ENCODE results near the gene ZBTB3. TPM values are rescaled to one million over a fixed set of nuclear protein-coding genes. Genes with fewer than 3 reads are reported as not detected.
A peak's percentile ranks its signal among the peaks of the same experiment; 100 is the strongest.

Gene ZBTB3
- total RNA-seq, 1 experiment from 2014 or later, result 9.7 TPM

GRCh38 chr11:62788991-62789390 lies 35.0 kb upstream of the ZBTB3 start:
- TF ChIP-seq CTCF (IDR thresholded peaks at IDR 0.05; ENCODE audit: unreplicated experiment), result no peak
- H3K4me3 Mint-ChIP-seq (ENCODE audit: low read depth, unreplicated experiment), result peak overlapping the region; percentile 96
- no peak for DNase-seq
- no peaks in the 10 kb centered on the region for H3K9me3 Mint-ChIP-seq (ENCODE audit: low read depth, unreplicated experiment)
- peak overlapping the region; percentile 77 for H3K27ac Mint-ChIP-seq (ENCODE audit: unreplicated experiment)
- intact Hi-C loops (cut with micrococcal nuclease; ENCODE audit: unreplicated experiment), result loop anchor here (5.0 kb wide), 1 partner anchor 88 kb away; no protein-coding TSS in a partner anchor
- CTCF ChIA-PET, result no interaction called here
- BruUV-seq (replicated peaks), result no TSS peak
- H3K27me3 Mint-ChIP-seq (ENCODE audit: unreplicated experiment), result no peaks in the 10 kb centered on the region
- H3K36me3 Mint-ChIP-seq (ENCODE audit: insufficient read depth, unreplicated experiment), result peaks cover 76% of the 10 kb centered on the region
- H3K4me1 Mint-ChIP-seq (ENCODE audit: low read depth, unreplicated experiment), result peaks cover 24% of the 10 kb centered on the region

- peak; percentile 98 for DNase-seq
- TF ChIP-seq CTCF (IDR thresholded peaks at IDR 0.05; ENCODE audit: unreplicated experiment), result peak; percentile 23
- BruUV-seq (replicated peaks), result no TSS peak
- CTCF ChIA-PET, result interaction anchor here (0.5 to 3.1 kb wide), 21 partner anchors 11 to 166 kb away, joined by 3 to 16 read pairs (median 4); partner anchors contain the start of genes B3GAT3, HNRNPUL2, POLR2G and SLC3A2
- Mint-ChIP-seq H3K4me3 (ENCODE audit: low read depth, unreplicated experiment) (peak within 1 kb of the TSS; percentile 96), H3K36me3 (ENCODE audit: insufficient read depth, unreplicated experiment) (peaks cover 63% of the 10 kb centered on the region), H3K27me3 (ENCODE audit: unreplicated experiment) (no peaks in the 10 kb centered on the region), H3K4me1 (ENCODE audit: low read depth, unreplicated experiment) (peaks cover 24% of the 10 kb centered on the region), H3K9me3 (ENCODE audit: low read depth, unreplicated experiment) (no peaks in the 10 kb centered on the region), H3K27ac (ENCODE audit: unreplicated experiment) (peak within 1 kb of the TSS; percentile 93)
- intact Hi-C loops (cut with micrococcal nuclease; ENCODE audit: unreplicated experiment), result loop anchor here (5.0 kb wide), 1 partner anchor 90 kb away; no protein-coding TSS in a partner anchor
Observed at GRCh38 chr11:62787005-62787759, 33.2 kb upstream of the ZBTB3 start, which contains the start of gene TMEM179B. Gene TMEM179B (plus strand): TSS chr11:62787402. CDS start chr11:62787432, 30 bp downstream.

- Mint-ChIP-seq H3K36me3 (ENCODE audit: insufficient read depth, unreplicated experiment) (peaks cover 56% of the 10 kb centered on the region), H3K27ac (ENCODE audit: unreplicated experiment) (peak overlapping the region; percentile 93), H3K27me3 (ENCODE audit: unreplicated experiment) (no peaks in the 10 kb centered on the region), H3K4me1 (ENCODE audit: low read depth, unreplicated experiment) (peaks cover 24% of the 10 kb centered on the region), H3K4me3 (ENCODE audit: low read depth, unreplicated experiment) (peak overlapping the region; percentile 96), H3K9me3 (ENCODE audit: low read depth, unreplicated experiment) (no peaks in the 10 kb centered on the region)
- DNase-seq, result peak; percentile 93
- CTCF ChIA-PET, result interaction anchor here (0.5 to 3.1 kb wide), 18 partner anchors 10 to 165 kb away, joined by 3 to 16 read pairs (median 3); partner anchors contain the start of genes B3GAT3, HNRNPUL2, POLR2G and SLC3A2
- intact Hi-C loops (cut with micrococcal nuclease; ENCODE audit: unreplicated experiment), result loop anchor here (1.0 to 5.0 kb wide), 2 partner anchors 76 to 91 kb away; no protein-coding TSS in a partner anchor
- peak; percentile 95 for TF ChIP-seq CTCF (IDR thresholded peaks at IDR 0.05; ENCODE audit: unreplicated experiment)
- BruUV-seq (replicated peaks), result TSS peak; percentile 14
Observed at GRCh38 chr11:62786318-62787004, 32.5 kb upstream of the ZBTB3 start.

GRCh38 chr11:62782753-62783152 lies 28.8 kb upstream of the ZBTB3 start:
- Mint-ChIP-seq H3K4me1 (ENCODE audit: low read depth, unreplicated experiment) (no peaks in the 10 kb centered on the region), H3K4me3 (ENCODE audit: low read depth, unreplicated experiment) (no peak overlapping the region), H3K27ac (ENCODE audit: unreplicated experiment) (no peak overlapping the region), H3K9me3 (ENCODE audit: low read depth, unreplicated experiment) (no peaks in the 10 kb centered on the region), H3K36me3 (ENCODE audit: insufficient read depth, unreplicated experiment) (peaks cover 26% of the 10 kb centered on the region), H3K27me3 (ENCODE audit: unreplicated experiment) (no peaks in the 10 kb centered on the region)
- intact Hi-C loops (cut with micrococcal nuclease; ENCODE audit: unreplicated experiment), result no loop called here
- CTCF ChIA-PET, result no interaction called here
- no TSS peak for BruUV-seq (replicated peaks)
- no peak for TF ChIP-seq CTCF (IDR thresholded peaks at IDR 0.05; ENCODE audit: unreplicated experiment)
- no peak for DNase-seq
